ENCODE measurements around the gene CYSTM1.

Gene CYSTM1

GRCh38 chr5:140174465-140175366 is at the start of gene CYSTM1:
Gene CYSTM1 (plus strand): TSS chr5:140175188. CDS start chr5:140194466, 19,278 bp downstream.
- peak within 1 kb of the TSS; percentile 93 for H3K4me3 ChIP-seq (ENCODE audit: control insufficient read depth, low read depth, low read length)
- TF ChIP-seq CTCF (IDR thresholded peaks at IDR 0.05; ENCODE audit: control insufficient read depth, insufficient read depth, low read depth, low read length, missing control alignments), result no peak
- DNase-seq (ENCODE audit: low read depth), result peak; percentile 54

- no peak for TF ChIP-seq CTCF (IDR thresholded peaks at IDR 0.05; ENCODE audit: control insufficient read depth, insufficient read depth, low read depth, low read length, missing control alignments)
- DNase-seq (ENCODE audit: low read depth), result no peak
- H3K4me3 ChIP-seq (ENCODE audit: control insufficient read depth, low read depth, low read length), result no peak within 1 kb of the TSS
Measured at GRCh38 chr5:140125637-140126036, 49.4 kb upstream of the CYSTM1 start, which contains the start of gene IGIP. Gene IGIP (plus strand): TSS chr5:140125937. CDS start chr5:140128477, 2,540 bp downstream.

- no peak overlapping the region for H3K4me3 ChIP-seq (ENCODE audit: control insufficient read depth, low read depth, low read length)
- TF ChIP-seq CTCF (IDR thresholded peaks at IDR 0.05; ENCODE audit: control insufficient read depth, insufficient read depth, low read depth, low read length, missing control alignments), result no peak
- DNase-seq (ENCODE audit: low read depth), result no peak
Measured at GRCh38 chr5:140126315-140127012, 48.5 kb upstream of the CYSTM1 start.

GRCh38 chr5:140128376-140128775 is 46.6 kb upstream of the CYSTM1 start:
- TF ChIP-seq CTCF (IDR thresholded peaks at IDR 0.05; ENCODE audit: control insufficient read depth, insufficient read depth, low read depth, low read length, missing control alignments), result no peak
- no peak overlapping the region for H3K4me3 ChIP-seq (ENCODE audit: control insufficient read depth, low read depth, low read length)
- DNase-seq (ENCODE audit: low read depth), result no peak

GRCh38 chr5:140130949-140131733 is 43.8 kb upstream of the CYSTM1 start:
- TF ChIP-seq CTCF (IDR thresholded peaks at IDR 0.05; ENCODE audit: control insufficient read depth, insufficient read depth, low read depth, low read length, missing control alignments), result no peak
- H3K4me3 ChIP-seq (ENCODE audit: control insufficient read depth, low read depth, low read length), result no peak overlapping the region
- DNase-seq (ENCODE audit: low read depth), result no peak

- no peak for TF ChIP-seq CTCF (IDR thresholded peaks at IDR 0.05; ENCODE audit: control insufficient read depth, insufficient read depth, low read depth, low read length, missing control alignments)
- DNase-seq (ENCODE audit: low read depth), result peak; percentile 83
- H3K4me3 ChIP-seq (ENCODE audit: control insufficient read depth, low read depth, low read length), result no peak overlapping the region
Measured at GRCh38 chr5:140131967-140132409, 43.0 kb upstream of the CYSTM1 start.
